Pancreas (tissue), 10 donors: Measurements from ENCODE around the gene CACNA1H. TPM values are rescaled to one million over a fixed set of nuclear protein-coding genes. Genes with fewer than 3 reads are reported as not detected.

Source experiments
- ATAC-seq, 4 donors: fragments of 200-7000 bp; cut with Tn5 transposase; one replicate each; pipeline versions ENCODE4 v1.8.0 to v1.9.1; 2020; ENCODE audit warnings: mild to moderate bottlenecking in 4 of 4, moderate library complexity in 4 of 4
- DNase-seq, 6 donors: peaks; one replicate each; pipeline ENCODE4 v3.0.0-alpha.2; 2020
- FAIRE-seq: peaks from 2 replicates; lab custom pipeline; 2012; peaks lifted over from hg19 to GRCh38; lab: Jason Lieb, UNC
- H3K27ac ChIP-seq, 4 donors: fragments of 200-600 bp; sonication (generic); 1 replicate in 3 of 4; 2 replicates in 1 of 4; pipeline versions ENCODE4 v1.5.0 to v1.8.0; 2020
- H3K27me3 ChIP-seq, 4 donors: fragments of 200-600 bp; one replicate each; pipeline ENCODE4 v1.8.0; 2021
- H3K36me3 ChIP-seq, 3 donors: fragments of 200-600 bp; sonication (generic) in 1 of 3; one replicate each; pipeline versions ENCODE4 v1.5.0 to v1.8.0; 2020 to 2021
- H3K4me1 ChIP-seq, 3 donors: fragments of 200-600 bp; one replicate each; pipeline ENCODE4 v1.8.0; 2021
- H3K4me3 ChIP-seq, 4 donors: fragments of 200-600 bp; sonication (generic) in 2 of 4; one replicate each; pipeline versions ENCODE4 v1.5.0 to v1.8.0; 2020 to 2021
- H3K9me3 ChIP-seq, 4 donors: fragments of 200-600 bp; one replicate each; pipeline ENCODE4 v1.8.0; 2021
- CTCF ChIP-seq, 4 donors: fragments of 200-600 bp; sonication (generic) in 3 of 4; IDR thresholded peaks; one replicate each; pipeline versions ENCODE4 v1.5.0 to v1.8.0; 2021; ENCODE audit warnings: antibody characterized with exemption in 4 of 4
- WGBS, 2 donors: extraction: QIAGEN DNeasy Blood & Tissue Kit; methylation state at CpG; one replicate each; pipeline ENCODE4 v1.1.7; 2013; 5-methylcytosine and 5-hydroxymethylcytosine counted together
- intact Hi-C, 3 donors: fragments of 100-400 bp; cut with DNase I; formaldehyde crosslinking; loops; one replicate each; pipeline versions ENCODE4 v1.11.1 to v1.14.2; 2022
- polyA plus RNA-seq, 2 donors: library from polyadenylated mRNA; stranded (reverse); fragments of 200-250 nt; gene quantifications; one replicate each; pipeline ENCODE4 v1.2.3, GENCODE V29; 2013
- total RNA-seq, 6 donors: library from RNA; stranded (reverse); fragmentation: NEBNext Ultra II Directional in 4 of 6; extraction: Animal tissue kit (Norgen Biotek cat#: 25700) in 4 of 6; gene quantifications; one replicate each; pipeline versions ENCODE4 v1.2.1 to v1.2.4, GENCODE V29; 2021 to 2023
- donor health status: healthy with polysubstance abuse.
- donor health status: DM: no; HTN: no; CAD: no; lungs with moderate emphysema.
- donor health status: DM: no; HTN: no; CAD: no.
- donor health status: control.
- donor health status: control.
- donor health status: Bipolar disorder and iron deficiency.
- donor health status: DM: yes; HTN: yes; CAD: no.
- donor health status: DM: no; HTN: no; CAD: no.
- donor health status: DM: no; HTN: no; CAD: no.
- donor health status: DM: yes; HTN: yes; CAD: no.

The CACNA1H gene
- total and polyA plus RNA-seq, 8 donors = 2.5 to 20.5 (median 4.9) TPM

GRCh38 chr16:1158456-1159324 lies 5.8 kb downstream of the CACNA1H start:
- ATAC-seq = peak in 2 of 4 donors; percentile 7 to 8

GRCh38 chr16:1159325-1159972 lies 6.5 kb downstream of the CACNA1H start:
- no peak for TF ChIP-seq CTCF (IDR thresholded peaks at IDR 0.05)
- peak; percentile 11 to 23 (median 16) for ATAC-seq
- H3K27ac ChIP-seq = peak overlapping the region; percentile 14 to 53 (median 35)
- H3K4me3 ChIP-seq = no peak overlapping the region
- DNase-seq = no peak
- intact Hi-C loops = no loop called here
- WGBS, 2 donors = 31 to 35% methylated on average over 28 of the region's 28 CpGs
- no peaks in the 10 kb centered on the region for H3K9me3 ChIP-seq
- H3K4me1 ChIP-seq = peaks cover 14 to 22% (median 22%) of the 10 kb centered on the region in 3 donors
- peaks cover 0 to 4% (median 1%) of the 10 kb centered on the region in 4 donors for H3K27me3 ChIP-seq
- H3K36me3 ChIP-seq = no peaks in the 10 kb centered on the region
- FAIRE-seq = no peak

More at GRCh38 chr16:1158456-1159324, 5.8 kb downstream of the CACNA1H start:
- FAIRE-seq = no peak
- Histone ChIP-seq H3K27me3 (peaks cover 0 to 8% (median 3%) of the 10 kb centered on the region in 4 donors), H3K9me3 (no peaks in the 10 kb centered on the region), H3K4me1 (peaks cover 14 to 22% (median 22%) of the 10 kb centered on the region in 3 donors), H3K4me3 (no peak overlapping the region), H3K36me3 (no peaks in the 10 kb centered on the region), H3K27ac (no peak overlapping the region)
- TF ChIP-seq CTCF (IDR thresholded peaks at IDR 0.05) = no peak
- 21 to 22% methylated on average over 57 to 65 of the region's 65 CpGs for WGBS, 2 donors
- DNase-seq = peak in 5 of 6 donors; percentile 51 to 81 (median 62)
- intact Hi-C loops = no loop called here

- no peak overlapping the region for H3K4me3 ChIP-seq
- no peaks in the 10 kb centered on the region for H3K9me3 ChIP-seq
- H3K4me1 ChIP-seq = peaks cover 14 to 22% (median 22%) of the 10 kb centered on the region in 3 donors
- 8 to 9% methylated on average over 54 to 56 of the region's 56 CpGs for WGBS, 2 donors
- H3K27ac ChIP-seq = peak overlapping the region; percentile 14 to 53 (median 35)
- TF ChIP-seq CTCF (IDR thresholded peaks at IDR 0.05) = no peak
- ATAC-seq (peak; percentile 79 to 87 (median 83)), FAIRE-seq (no peak), DNase-seq (peak; percentile 71 to 93 (median 78))
- no peaks in the 10 kb centered on the region for H3K27me3 ChIP-seq
- intact Hi-C loops = no loop called here
- no peaks in the 10 kb centered on the region for H3K36me3 ChIP-seq
Measured at GRCh38 chr16:1159973-1160772, 7.3 kb downstream of the CACNA1H start.

- Histone ChIP-seq H3K27me3 (no peaks in the 10 kb centered on the region), H3K4me1 (peaks cover 14 to 22% (median 22%) of the 10 kb centered on the region in 3 donors), H3K36me3 (no peaks in the 10 kb centered on the region)
Measured at GRCh38 chr16:1160773-1161348, 8.0 kb downstream of the CACNA1H start.

More at GRCh38 chr16:1160773-1161348, 8.0 kb downstream of the CACNA1H start:
- whole genome bisulfite sequencing, 2 donors = 40 to 44% methylated on average over 33 to 34 of the region's 34 CpGs
- Histone ChIP-seq H3K27ac (no peak overlapping the region), H3K4me3 (no peak overlapping the region), H3K9me3 (no peaks in the 10 kb centered on the region)
- no peak for FAIRE-seq
- peak in 1 of 4 donors; percentile 1 for ATAC-seq
- DNase-seq = no peak
- no peak for TF ChIP-seq CTCF (IDR thresholded peaks at IDR 0.05)
- intact Hi-C loops = no loop called here
